Right lobe of liver (tissue), 6 donors: Measurements from ENCODE around the gene SART1. TPM values are rescaled to one million over a fixed set of nuclear protein-coding genes. Genes with fewer than 3 reads are reported as not detected.

Source experiments
- ATAC-seq, 4 donors: fragments of 200-7000 bp; cut with Tn5 transposase; one replicate each; pipeline ENCODE4 v1.9.1; 2020; ENCODE audit warnings: mild to moderate bottlenecking in 4 of 4, moderate library complexity in 4 of 4
- DNase-seq, 3 donors: peaks; one replicate each; pipeline ENCODE4 v3.0.0-alpha.2; 2020
- H3K27ac ChIP-seq, 3 donors: fragments of 200-600 bp; one replicate each; pipeline ENCODE4 v1.8.0; 2022
- H3K27me3 ChIP-seq, 2 donors: fragments of 200-600 bp; one replicate each; pipeline ENCODE4 v1.8.0; 2022
- H3K36me3 ChIP-seq, 4 donors: fragments of 200-600 bp; sonication (generic) in 1 of 4; one replicate each; pipeline versions ENCODE4 v1.5.1 to v1.8.0; 2017 to 2022; ENCODE audit warnings: control low read depth in 1 of 4
- H3K4me1 ChIP-seq, 4 donors: fragments of 200-600 bp; sonication (generic) in 1 of 4; one replicate each; pipeline versions ENCODE4 v1.5.1 to v1.8.0; 2017 to 2022; ENCODE audit warnings: control low read depth in 1 of 4
- H3K4me3 ChIP-seq, 3 donors: fragments of 200-600 bp; one replicate each; pipeline ENCODE4 v1.8.0; 2022
- H3K9me3 ChIP-seq, 4 donors: fragments of 200-600 bp; sonication (generic) in 1 of 4; one replicate each; pipeline versions ENCODE4 v1.5.1 to v1.8.0; 2017 to 2022; ENCODE audit warnings: control low read depth in 1 of 4
- CTCF ChIP-seq, 4 donors: fragments of 200-600 bp in 3 of 4; fragments of 450-650 bp in 1 of 4; IDR thresholded peaks; one replicate each; pipeline versions ENCODE4 v1.5.1 to v1.8.0; 2016 to 2022; ENCODE audit warnings: antibody characterized with exemption in 4 of 4, mild to moderate bottlenecking in 2 of 4
- POLR2A ChIP-seq: fragments of 450-650 bp; IDR thresholded peaks from one replicate; pipeline ENCODE4 v1.6.1; 2017; ENCODE audit warnings: antibody characterized with exemption, mild to moderate bottlenecking
- WGBS: methylation state at CpG from one replicate; pipeline ENCODE4 v1.1.6; 2018; ENCODE audit warnings: low coverage, low lambda C conversion rate; ENCODE audit not compliant: insufficient coverage; ENCODE audit errors: missing lambda C conversion rate; 5-methylcytosine and 5-hydroxymethylcytosine counted together
- intact Hi-C, 2 donors: fragments of 100-400 bp; cut with DNase I; formaldehyde crosslinking; loops; one replicate each; pipeline versions ENCODE4 v1.11.2 to v1.14.1; 2022
- total RNA-seq, 6 experiments: library from RNA; depleted of rRNA in 2 of 6; stranded (reverse); fragments of >200 nt in 2 of 6; fragmentation: NEBNext Ultra II Directional in 3 of 6; extraction: Animal tissue kit (Norgen Biotek cat#: 25700) in 3 of 6; gene quantifications; one replicate each; pipeline versions ENCODE4 v1.1.0 to v1.2.4, GENCODE V29; 2016 to 2023
- donor health status: DM: no; HTN: yes; CAD: no.
- donor health status: DM: no; HTN: no; CAD: no.
- donor health status: DM: no; HTN: no; CAD: no.
- donor health status: DM: no; HTN: yes; CAD: no.
- donor health status: DM: no; HTN: yes; CAD: no.

The SART1 gene
- total RNA-seq, 6 experiments from 2014 or later = 14.3 to 34.1 (median 20.6) TPM

- WGBS = 100% methylated on average over 1 of the region's 20 CpGs
- Histone ChIP-seq H3K27ac (no peak overlapping the region), H3K9me3 (no peaks in the 10 kb centered on the region), H3K27me3 (no peaks in the 10 kb centered on the region), H3K4me3 (no peak overlapping the region), H3K36me3 (no peaks in the 10 kb centered on the region), H3K4me1 (peaks cover 0 to 6% (median 2%) of the 10 kb centered on the region in 4 donors)
- no peak for TF ChIP-seq POLR2A
- TF ChIP-seq CTCF (IDR thresholded peaks at IDR 0.05) = no peak
- ATAC-seq (peak in 1 of 4 donors; percentile 44), DNase-seq (no peak)
- intact Hi-C loops = no loop called here
These were observed 8.1 kb upstream of the SART1 start for GRCh38 chr11:65953471-65953870.

GRCh38 chr11:65954771-65955170 is 6.8 kb upstream of the SART1 start:
- intact Hi-C loops = no loop called here
- Histone ChIP-seq H3K27ac (no peak overlapping the region), H3K27me3 (no peaks in the 10 kb centered on the region), H3K4me1 (peaks cover 0 to 6% (median 2%) of the 10 kb centered on the region in 4 donors), H3K9me3 (no peaks in the 10 kb centered on the region), H3K4me3 (no peak overlapping the region), H3K36me3 (no peaks in the 10 kb centered on the region)
- ATAC-seq (no peak), DNase-seq (no peak)
- TF ChIP-seq CTCF (IDR thresholded peaks at IDR 0.05) (no peak), POLR2A (no peak)
- 75% methylated on average over 6 of the region's 8 CpGs for WGBS

GRCh38 chr11:65958291-65958690 is 3.2 kb upstream of the SART1 start:
- Histone ChIP-seq H3K27me3 (no peaks in the 10 kb centered on the region), H3K36me3 (no peaks in the 10 kb centered on the region), H3K4me1 (peaks cover 0 to 11% (median 6%) of the 10 kb centered on the region in 4 donors), H3K4me3 (no peak overlapping the region), H3K27ac (no peak overlapping the region), H3K9me3 (no peaks in the 10 kb centered on the region)
- ATAC-seq (no peak), DNase-seq (no peak)
- intact Hi-C loops = no loop called here
- WGBS = 75% methylated on average over 3 of the region's 4 CpGs
- no peak for TF ChIP-seq POLR2A
- TF ChIP-seq CTCF (IDR thresholded peaks at IDR 0.05) = no peak

- H3K4me1 ChIP-seq = peaks cover 0 to 17% (median 8%) of the 10 kb centered on the region in 4 donors
- H3K36me3 ChIP-seq = peaks cover 0 to 1% (median 0%) of the 10 kb centered on the region in 4 donors
- H3K27ac ChIP-seq = no peak overlapping the region
- no peaks in the 10 kb centered on the region for H3K9me3 ChIP-seq
- H3K4me3 ChIP-seq = no peak overlapping the region
- ATAC-seq (no peak), DNase-seq (no peak)
- intact Hi-C loops = no loop called here
- no peak for TF ChIP-seq CTCF (IDR thresholded peaks at IDR 0.05)
- TF ChIP-seq POLR2A = no peak
- H3K27me3 ChIP-seq = no peaks in the 10 kb centered on the region
- WGBS = 74% methylated on average over 9 of the region's 17 CpGs
These were observed 2.6 kb upstream of the SART1 start for GRCh38 chr11:65958774-65959420.
